GM18517 (cell line): ENCODE measurements around the gene GPS2.

Source experiments
- ATAC-seq: cut with Tn5 transposase; IDR thresholded peaks from one replicate; pipeline ENCODE4 v1.9.1; 2021; ENCODE audit warnings: mild to moderate bottlenecking, moderate library complexity; ENCODE audit not compliant: unreplicated experiment

GPS2 gene

DNA sequence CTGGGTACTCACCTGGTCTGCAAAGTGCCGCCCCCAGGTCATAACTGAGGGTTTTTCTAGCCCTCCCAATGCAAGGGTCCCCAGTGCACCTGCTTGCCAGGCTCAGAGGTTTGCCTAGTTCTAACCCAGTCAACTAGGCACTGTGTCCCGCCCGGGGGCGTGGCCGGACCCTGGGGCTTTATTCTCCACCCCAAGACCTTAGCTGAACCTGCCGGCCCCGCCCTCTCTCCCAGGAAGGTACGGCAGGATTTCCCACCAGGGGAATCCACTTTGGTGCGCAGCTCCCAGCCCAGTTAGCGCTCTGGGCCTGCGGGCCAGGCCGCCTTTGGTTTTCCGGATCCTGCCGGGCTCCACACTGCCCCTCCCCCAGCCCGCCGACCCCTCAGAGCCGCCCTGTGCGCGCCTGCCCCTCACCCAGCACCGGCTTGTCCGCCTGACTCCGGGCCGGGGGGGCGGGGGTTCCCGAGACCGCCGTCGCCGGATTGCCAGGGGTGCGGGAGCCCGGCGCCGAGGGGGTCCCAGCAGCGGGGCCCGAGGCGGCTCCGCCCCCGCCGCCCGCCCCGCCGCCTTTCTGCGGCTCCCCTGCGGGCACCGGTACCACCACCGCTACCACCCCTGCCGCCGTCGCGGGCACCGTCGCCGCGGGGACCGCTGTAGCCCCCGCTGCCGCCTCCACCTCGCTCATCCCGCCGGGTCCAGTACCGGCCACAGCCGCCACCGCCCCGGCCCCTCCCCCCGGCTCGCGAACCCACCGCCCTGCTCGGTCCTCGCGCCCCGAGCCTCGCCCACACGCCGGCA, 21.1 kb downstream of the GPS2 start:
- ATAC-seq = no peak

DNA sequence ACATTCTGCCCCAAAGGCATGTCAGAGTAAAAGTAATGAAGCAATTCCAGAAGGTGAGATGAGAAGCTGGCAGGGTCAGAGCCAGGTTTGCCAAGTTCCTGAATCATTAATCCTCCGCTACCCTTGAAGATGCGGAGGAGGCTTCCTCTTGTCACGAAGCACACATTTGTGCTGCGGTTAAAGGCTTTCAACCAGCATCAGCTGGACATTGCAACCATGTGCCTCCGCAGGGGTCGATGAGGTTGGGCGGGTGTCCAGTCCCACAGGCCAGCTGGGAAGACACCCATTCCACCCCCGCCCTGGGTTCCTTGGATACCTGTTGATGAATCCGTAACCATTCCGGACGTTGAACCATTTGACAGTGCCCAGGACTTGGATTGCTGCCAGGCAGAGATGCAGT, 22.0 kb downstream of the GPS2 start:
- no peak for ATAC-seq

DNA sequence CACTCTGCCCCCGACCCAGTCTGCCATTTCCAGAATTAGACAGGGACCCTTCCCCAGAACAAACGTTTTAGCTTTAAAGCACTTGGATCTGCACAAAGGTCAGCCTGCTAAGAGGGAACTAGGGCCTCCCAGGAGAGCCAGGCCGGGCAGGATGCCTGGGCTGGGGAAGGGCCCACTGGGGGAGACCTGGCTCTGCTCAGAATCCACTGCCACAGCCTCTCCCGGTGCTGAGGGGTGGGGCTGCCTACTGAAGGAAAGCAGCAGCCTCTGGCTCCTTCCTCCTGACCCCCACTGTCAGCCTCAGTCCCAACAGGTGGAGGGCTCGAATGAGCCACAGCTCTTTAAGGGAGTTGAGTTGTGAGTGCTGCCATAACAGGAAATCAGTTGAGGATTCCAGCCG, 22.4 kb downstream of the GPS2 start:
- ATAC-seq = no peak

GRCh38 chr17:7292194-7292593, 23.0 kb downstream of the GPS2 start:
- no peak for ATAC-seq

- ATAC-seq = no peak
These were observed 24.5 kb downstream of the GPS2 start for GRCh38 chr17:7290685-7291084.

DNA sequence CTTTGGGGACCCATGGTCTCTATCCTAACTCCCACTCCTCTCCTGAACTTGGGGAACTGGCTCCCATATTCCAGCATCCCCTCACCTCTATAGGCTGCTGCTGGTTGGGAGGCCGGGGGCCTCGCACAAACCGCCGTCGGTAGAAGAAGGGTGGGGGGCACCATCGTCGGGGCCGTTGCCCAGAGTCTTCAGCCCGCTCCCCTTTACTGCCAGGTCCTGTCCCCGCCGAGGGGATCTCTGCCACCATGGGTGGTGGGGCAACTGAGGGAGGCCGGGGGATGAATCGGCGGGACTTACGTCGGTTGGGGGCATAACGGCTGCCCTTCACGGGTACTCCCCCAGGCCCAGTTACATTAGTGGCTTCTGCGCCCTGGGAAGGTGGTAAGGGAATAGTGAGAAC, 25.0 kb downstream of the GPS2 start:
- ATAC-seq = no peak

- ATAC-seq = no peak
These were observed 25.7 kb downstream of the GPS2 start for GRCh38 chr17:7289256-7290032.

- ATAC-seq = no peak
These were observed 29.5 kb downstream of the GPS2 start for GRCh38 chr17:7285679-7286078.

GRCh38 chr17:7284911-7285310, 30.2 kb downstream of the GPS2 start:
- ATAC-seq = no peak

DNA sequence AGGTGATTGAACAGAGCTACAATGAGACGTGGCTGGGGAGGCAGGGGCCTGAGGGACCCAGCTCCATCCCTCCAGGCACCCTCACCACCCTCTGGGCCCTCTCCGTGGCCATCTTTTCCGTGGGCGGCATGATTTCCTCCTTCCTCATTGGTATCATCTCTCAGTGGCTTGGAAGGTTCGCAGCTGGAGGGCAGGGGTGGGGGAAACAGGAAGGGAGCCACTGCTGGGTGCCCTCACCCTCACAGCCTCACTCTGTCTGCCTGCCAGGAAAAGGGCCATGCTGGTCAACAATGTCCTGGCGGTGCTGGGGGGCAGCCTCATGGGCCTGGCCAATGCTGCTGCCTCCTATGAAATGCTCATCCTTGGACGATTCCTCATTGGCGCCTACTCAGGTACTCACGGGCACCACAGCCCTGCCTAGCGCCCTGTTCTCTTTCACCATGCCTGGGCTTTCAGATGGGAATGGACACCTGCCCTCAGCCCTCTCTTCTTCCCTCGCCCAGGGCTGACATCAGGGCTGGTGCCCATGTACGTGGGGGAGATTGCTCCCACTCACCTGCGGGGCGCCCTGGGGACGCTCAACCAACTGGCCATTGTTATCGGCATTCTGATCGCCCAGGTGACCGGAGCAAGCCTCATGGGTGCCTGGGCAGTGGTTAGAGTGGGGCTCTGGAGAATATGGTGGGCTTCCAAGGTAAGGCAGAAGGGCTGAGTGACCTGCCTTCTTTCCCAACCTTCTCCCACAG, 31.5 kb downstream of the GPS2 start:
- ATAC-seq = no peak

DNA sequence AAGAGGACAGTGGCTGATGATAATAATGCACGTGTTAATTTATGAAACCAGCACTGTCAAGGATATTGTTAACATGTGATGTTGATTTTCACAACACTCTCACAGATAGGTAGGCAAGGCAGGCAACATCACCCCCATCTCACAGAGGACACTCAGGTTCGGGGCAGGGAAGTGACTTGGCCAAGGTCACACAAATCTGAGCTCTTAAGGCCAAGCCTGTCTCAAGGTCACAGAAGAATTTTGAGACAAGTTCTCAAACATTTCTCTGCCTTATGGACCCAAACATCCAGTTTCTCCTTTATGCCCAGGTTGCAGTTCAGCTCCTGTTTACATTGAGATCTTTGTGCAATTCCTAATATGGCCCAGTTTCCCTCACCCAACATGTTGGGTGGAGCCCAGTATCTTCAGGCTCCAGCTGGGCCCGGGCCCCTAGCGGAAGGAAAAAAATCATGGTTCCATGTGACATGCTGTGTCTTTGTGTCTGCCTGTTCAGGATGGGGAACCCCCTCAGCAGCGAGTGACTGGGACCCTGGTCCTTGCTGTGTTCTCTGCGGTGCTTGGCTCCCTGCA, 32.3 kb downstream of the GPS2 start:
- no peak for ATAC-seq

- no peak for ATAC-seq
These were observed 33.0 kb downstream of the GPS2 start for GRCh38 chr17:7281953-7282751.

GRCh38 chr17:7281074-7281952, 33.8 kb downstream of the GPS2 start, which contains the start of gene SLC2A4:
Gene SLC2A4 (plus strand): TSS chr17:7281718. CDS start chr17:7281935, 217 bp downstream.
- ATAC-seq = no peak

DNA sequence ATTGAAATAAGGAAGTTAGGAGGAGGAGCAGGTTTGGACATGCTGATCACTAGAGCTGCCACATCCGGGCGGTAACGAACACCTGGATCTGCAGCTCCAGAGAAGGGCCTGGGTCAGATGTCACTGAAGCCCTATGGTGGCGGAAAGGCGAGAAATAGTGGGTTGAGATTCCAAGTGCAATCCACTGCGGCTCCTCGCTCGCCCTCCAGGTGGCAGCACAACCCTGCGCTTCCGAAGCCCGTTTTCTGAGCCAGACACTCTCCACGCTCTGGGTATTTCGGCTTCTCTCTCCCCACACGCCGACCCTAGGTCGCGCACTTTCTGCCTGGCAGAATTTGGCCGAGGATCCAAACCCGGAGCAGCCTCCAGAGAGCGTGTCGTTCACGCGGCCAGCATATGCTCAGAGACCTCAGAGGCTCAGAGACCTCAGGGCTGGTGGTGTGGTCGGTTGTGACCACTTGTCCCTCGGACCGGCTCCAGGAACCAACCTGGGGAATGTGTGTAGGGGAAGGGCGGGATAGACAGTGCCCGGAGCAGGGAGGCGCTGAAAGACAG, 34.6 kb downstream of the GPS2 start:
- peak; percentile 70 for ATAC-seq

- ATAC-seq = no peak
These were observed 35.7 kb downstream of the GPS2 start for GRCh38 chr17:7279448-7279847.

DNA sequence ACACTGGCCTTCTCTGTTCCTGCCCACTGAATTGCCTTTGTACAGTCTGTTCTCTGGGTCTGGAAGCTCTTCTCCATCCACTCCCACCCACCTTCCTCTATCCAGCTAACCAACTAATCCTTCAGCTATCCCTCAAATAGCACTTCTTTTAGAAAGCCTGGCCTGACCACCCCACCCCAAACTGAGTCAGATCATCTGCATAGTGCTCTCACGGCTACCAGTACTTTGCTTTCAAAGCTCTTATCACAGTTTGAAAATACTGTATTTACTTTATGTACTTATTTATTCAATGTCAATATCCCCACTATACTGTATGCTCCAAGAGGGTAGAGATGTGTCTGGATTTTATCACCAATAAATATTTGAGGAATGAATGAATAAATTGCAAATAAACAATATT, 48.4 kb downstream of the GPS2 start:
- no peak for ATAC-seq

DNA sequence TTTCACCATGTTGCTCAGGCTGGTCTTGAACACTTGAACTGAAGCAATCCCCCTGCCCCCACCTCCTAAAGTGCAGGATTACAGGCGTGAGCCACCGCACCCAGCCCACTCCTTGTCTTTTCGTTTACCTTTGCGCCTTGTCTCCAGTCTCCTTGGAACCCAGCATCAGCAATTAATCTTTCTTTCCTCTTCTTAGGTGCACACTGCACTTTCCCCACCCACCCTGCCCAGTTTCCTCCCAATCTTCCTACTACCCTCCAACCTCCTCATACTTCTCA, 51.4 kb downstream of the GPS2 start:
- ATAC-seq = no peak

- no peak for ATAC-seq
These were observed 52.0 kb downstream of the GPS2 start for GRCh38 chr17:7262935-7263800.
